Neuronal stem cell (in vitro differentiated cells): ENCODE measurements around the gene STIM1.

Source experiments
- DNase-seq: peaks from one replicate; pipeline ENCODE4 v3.0.0-alpha.2; 2013; ENCODE audit warnings: low spot score
- H2AFZ ChIP-seq: one replicate; pipeline ENCODE4 v1.6.1; 2013; ENCODE audit warnings: mild to moderate bottlenecking, low read length, inconsistent platforms
- H2AK5ac ChIP-seq: 2 replicates; pipeline ENCODE4 v1.6.1; 2013; ENCODE audit warnings: low read depth, mild to moderate bottlenecking, inconsistent platforms, low read length, moderate library complexity, mixed read lengths
- H2BK120ac ChIP-seq: 2 replicates; pipeline ENCODE4 v1.6.1; 2013; ENCODE audit warnings: low read depth, mild to moderate bottlenecking, inconsistent platforms, low read length, moderate library complexity, mixed read lengths
- H2BK12ac ChIP-seq: one replicate; pipeline ENCODE4 v1.6.1; 2013; ENCODE audit warnings: low read length, inconsistent platforms
- H2BK15ac ChIP-seq: 2 replicates; pipeline ENCODE4 v1.6.1; 2013; ENCODE audit warnings: mild to moderate bottlenecking, low read length, inconsistent platforms, mixed read lengths
- H2BK5ac ChIP-seq: one replicate; pipeline ENCODE4 v1.6.1; 2013; ENCODE audit warnings: inconsistent platforms, mild to moderate bottlenecking, low read length, moderate library complexity
- H3K14ac ChIP-seq: one replicate; pipeline ENCODE4 v1.6.1; 2013; ENCODE audit warnings: low read length, inconsistent platforms
- H3K18ac ChIP-seq: 2 replicates; pipeline ENCODE4 v1.6.1; 2013; ENCODE audit warnings: low read length, inconsistent platforms
- H3K23ac ChIP-seq: 2 replicates; pipeline ENCODE4 v1.6.1; 2013; ENCODE audit warnings: low read depth, mild to moderate bottlenecking, mixed read lengths, low read length, inconsistent platforms; ENCODE audit not compliant: poor library complexity
- H3K27ac ChIP-seq: replicated peaks from 3 replicates; pipeline ENCODE4 v1.5.1; 2013; ENCODE audit warnings: low read length, inconsistent platforms
- H3K27me3 ChIP-seq, 3 experiments: 2 replicates each; pipeline ENCODE4 v1.6.1; 2013; ENCODE audit warnings: low read length in 3 of 3, mild to moderate bottlenecking in 2 of 3, inconsistent platforms in 1 of 3, low read depth in 1 of 3, mixed read lengths in 1 of 3, moderate library complexity in 1 of 3; ENCODE audit not compliant: control insufficient read depth in 3 of 3, insufficient read depth in 3 of 3
- H3K36me3 ChIP-seq, 2 donors: replicated peaks in 1 of 2; 2 replicates each; pipeline ENCODE4 v1.6.1; 2013; ENCODE audit warnings: low read length in 2 of 2; ENCODE audit not compliant: control insufficient read depth in 2 of 2, insufficient read depth in 2 of 2
- H3K4ac ChIP-seq: 2 replicates; pipeline ENCODE4 v1.6.1; 2013; ENCODE audit warnings: inconsistent platforms, mild to moderate bottlenecking, low read length, moderate library complexity
- H3K4me1 ChIP-seq, 2 donors: 1 replicate in 1 of 2; 2 replicates in 1 of 2; pipeline ENCODE4 v1.6.1; 2013; ENCODE audit warnings: low read length in 2 of 2, low read depth in 1 of 2; ENCODE audit not compliant: control insufficient read depth in 2 of 2, insufficient read depth in 1 of 2
- H3K4me2 ChIP-seq: one replicate; pipeline ENCODE4 v1.6.1; 2013; ENCODE audit warnings: mild to moderate bottlenecking, low read length, inconsistent platforms; ENCODE audit not compliant: insufficient read depth, poor library complexity, severe bottlenecking
- H3K4me3 ChIP-seq, 2 donors: 2 replicates each; pipeline ENCODE4 v1.5.1; 2013; ENCODE audit warnings: low read length in 2 of 2, mild to moderate bottlenecking in 2 of 2, inconsistent platforms in 1 of 2, moderate library complexity in 1 of 2
- H3K79me1 ChIP-seq: one replicate; pipeline ENCODE4 v1.6.1; 2013; ENCODE audit warnings: low read depth, mild to moderate bottlenecking, inconsistent platforms, low read length, moderate library complexity
- H3K9ac ChIP-seq: one replicate; pipeline ENCODE4 v1.6.1; 2013; ENCODE audit warnings: mild to moderate bottlenecking, low read depth, low read length, inconsistent platforms; ENCODE audit not compliant: poor library complexity
- H3K9me3 ChIP-seq, 2 donors: replicated peaks in 1 of 2; 2 replicates each; pipeline versions ENCODE3 to v1.6.1; 2013; ENCODE audit warnings: low read length in 2 of 2, mild to moderate bottlenecking in 2 of 2, inconsistent platforms in 1 of 2, low read depth in 1 of 2, mixed read lengths in 1 of 2, moderate library complexity in 1 of 2; ENCODE audit not compliant: control insufficient read depth in 2 of 2, insufficient read depth in 1 of 2
- H4K8ac ChIP-seq: one replicate; pipeline ENCODE4 v1.6.1; 2013; ENCODE audit warnings: low read depth, mild to moderate bottlenecking, inconsistent platforms, low read length, moderate library complexity
- H4K91ac ChIP-seq: one replicate; pipeline ENCODE4 v1.6.1; 2013; ENCODE audit warnings: low read length, low read depth, mild to moderate bottlenecking, inconsistent platforms; ENCODE audit not compliant: poor library complexity
- WGBS, 2 donors: extraction: QIAGEN DNeasy Blood & Tissue Kit; methylation state at CpG; one replicate each; pipeline ENCODE4 v1.1.7; 2013; ENCODE audit warnings: missing lambda C conversion rate in 2 of 2, mixed read lengths in 1 of 2; ENCODE audit not compliant: insufficient read length in 2 of 2, insufficient replicate concordance in 1 of 2; ENCODE audit errors: extremely low coverage in 2 of 2; 5-methylcytosine and 5-hydroxymethylcytosine counted together

Gene STIM1

DNA sequence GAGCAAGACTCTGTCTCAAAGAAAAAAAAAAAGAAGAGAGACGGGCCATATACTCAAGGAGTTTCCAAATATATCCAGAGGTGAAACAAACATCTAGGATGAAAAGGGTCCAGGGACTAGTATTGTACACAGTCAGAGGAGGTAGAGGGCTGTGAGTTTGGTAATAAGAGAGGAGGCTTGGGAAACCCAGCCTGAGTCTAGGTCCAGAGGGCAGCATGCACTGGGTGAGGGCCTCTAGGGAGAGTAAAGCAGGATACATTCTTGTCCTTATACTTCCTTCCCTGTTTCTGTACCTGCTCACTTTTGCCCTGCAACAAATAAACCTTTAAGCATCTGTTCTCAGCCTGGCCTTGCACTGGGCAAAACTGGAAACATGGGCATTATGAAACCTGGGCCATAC, 31.5 kb downstream of the STIM1 start:
- Histone ChIP-seq H3K9ac (no peak overlapping the region), H2BK120ac (no peak overlapping the region), H3K27ac (no peak overlapping the region), H3K23ac (no peak overlapping the region), H3K14ac (no peak overlapping the region), H3K18ac (no peak overlapping the region), H3K4ac (no peak overlapping the region), H3K36me3 (no peaks in the 10 kb centered on the region), H2AK5ac (no peak overlapping the region), H2BK5ac (no peak overlapping the region), H2AFZ (no peak overlapping the region), H3K4me1 (no peaks in the 10 kb centered on the region), H4K8ac (no peak overlapping the region), H3K27me3 (no peaks in the 10 kb centered on the region), H2BK15ac (no peak overlapping the region), H3K4me2 (no peak overlapping the region), H3K4me3 (no peak overlapping the region), H2BK12ac (no peak overlapping the region), H4K91ac (no peak overlapping the region), H3K9me3 (peaks cover 0 to 2% of the 10 kb centered on the region in 2 donors), H3K79me1 (no peaks in the 10 kb centered on the region)
- no peak for DNase-seq
- WGBS, 2 donors = no CpG with 5 or more reads among the region's 1 CpG

DNA sequence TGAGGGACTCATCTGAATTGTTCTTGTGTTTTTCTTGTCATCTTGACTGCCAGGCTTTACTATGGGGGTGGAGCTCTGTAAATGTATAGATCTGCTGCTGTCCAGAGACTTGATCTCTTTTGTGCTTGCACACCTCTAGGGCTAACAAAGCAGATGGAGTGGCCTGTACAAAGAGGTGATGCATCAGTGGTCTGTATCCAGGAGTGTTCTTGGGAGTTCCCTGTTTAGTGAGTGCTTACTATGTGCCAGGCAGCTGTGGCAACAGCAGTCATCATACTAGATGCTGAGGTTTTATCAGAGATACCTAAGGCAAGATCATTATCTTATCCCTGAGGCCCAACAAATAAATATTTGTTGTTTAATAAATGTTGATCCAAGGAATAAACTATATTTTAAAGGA, 33.4 kb downstream of the STIM1 start:
- Histone ChIP-seq H3K27ac (no peak overlapping the region), H3K23ac (no peak overlapping the region), H3K9ac (no peak overlapping the region), H3K4me1 (no peaks in the 10 kb centered on the region), H3K36me3 (no peaks in the 10 kb centered on the region), H3K79me1 (no peaks in the 10 kb centered on the region), H3K18ac (no peak overlapping the region), H3K4me3 (no peak overlapping the region), H2BK5ac (no peak overlapping the region), H3K9me3 (no peaks in the 10 kb centered on the region), H3K14ac (no peak overlapping the region), H2AK5ac (no peak overlapping the region), H3K27me3 (no peaks in the 10 kb centered on the region), H4K91ac (no peak overlapping the region), H2BK120ac (no peak overlapping the region), H3K4me2 (no peak overlapping the region), H2BK15ac (no peak overlapping the region), H3K4ac (no peak overlapping the region), H4K8ac (no peak overlapping the region), H2AFZ (no peak overlapping the region), H2BK12ac (no peak overlapping the region)
- DNase-seq = no peak

DNA sequence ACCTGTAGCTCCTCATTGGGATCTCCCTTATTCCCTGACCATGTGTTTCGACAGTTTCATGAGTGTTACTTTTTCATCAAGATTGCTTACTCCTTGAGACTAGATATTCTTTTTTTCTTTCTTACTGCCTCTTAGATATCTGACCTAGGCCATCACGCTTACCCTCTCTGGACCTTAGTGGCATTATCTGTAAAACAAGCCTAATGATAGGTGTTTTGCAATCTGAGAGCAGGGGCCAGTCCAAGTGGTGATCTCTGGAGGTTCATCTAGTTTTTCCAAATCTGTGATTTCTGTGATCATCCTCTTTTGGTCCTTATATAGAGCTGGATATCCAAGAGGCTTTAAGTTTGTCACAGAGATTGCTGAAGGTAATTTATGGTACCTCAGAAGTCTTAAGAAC, 34.5 kb downstream of the STIM1 start:
- no peak overlapping the region for H2BK15ac ChIP-seq
- WGBS, 2 donors = no CpG with 5 or more reads among the region's 2 CpGs

DNA sequence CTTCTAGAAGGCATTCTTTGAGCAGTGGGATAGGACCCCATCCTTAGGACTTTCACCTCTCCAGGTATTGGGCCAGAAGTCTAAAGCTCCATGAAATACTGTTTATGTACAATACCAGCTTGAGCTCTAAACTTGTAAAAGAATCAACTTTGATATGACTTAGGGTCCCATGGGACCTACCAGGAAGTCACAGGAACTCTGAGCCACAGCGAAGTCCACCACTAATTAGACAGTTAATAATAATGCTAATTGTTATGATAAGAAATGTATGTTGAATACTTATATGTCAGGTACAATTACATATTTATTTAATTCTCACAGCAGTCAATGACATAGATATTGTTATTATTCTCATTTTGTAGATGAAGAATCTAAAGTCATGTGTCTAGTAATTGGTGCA, 35.3 kb downstream of the STIM1 start:
- no CpG with 5 or more reads among the region's 1 CpG for WGBS, 2 donors
- DNase-seq = no peak
- Histone ChIP-seq H3K23ac (no peak overlapping the region), H4K91ac (no peak overlapping the region), H3K79me1 (no peaks in the 10 kb centered on the region), H3K36me3 (no peaks in the 10 kb centered on the region), H2BK12ac (no peak overlapping the region), H2AK5ac (no peak overlapping the region), H2BK15ac (no peak overlapping the region), H3K4me2 (no peak overlapping the region), H3K27me3 (no peaks in the 10 kb centered on the region), H4K8ac (no peak overlapping the region), H3K27ac (no peak overlapping the region), H3K18ac (no peak overlapping the region), H2AFZ (no peak overlapping the region), H3K4me3 (no peak overlapping the region), H3K9ac (no peak overlapping the region), H3K14ac (no peak overlapping the region), H3K9me3 (no peaks in the 10 kb centered on the region), H3K4me1 (no peaks in the 10 kb centered on the region), H2BK120ac (no peak overlapping the region), H3K4ac (no peak overlapping the region), H2BK5ac (no peak overlapping the region)

More for the DNA sequence above, 34.5 kb downstream of the STIM1 start:
- Histone ChIP-seq H3K9me3 (no peaks in the 10 kb centered on the region), H2BK120ac (no peak overlapping the region), H3K9ac (no peak overlapping the region), H4K91ac (no peak overlapping the region), H2AK5ac (no peak overlapping the region), H3K36me3 (no peaks in the 10 kb centered on the region), H3K18ac (no peak overlapping the region), H3K27ac (no peak overlapping the region), H3K4me3 (no peak overlapping the region), H3K79me1 (no peaks in the 10 kb centered on the region), H4K8ac (no peak overlapping the region), H2BK5ac (no peak overlapping the region), H2BK12ac (no peak overlapping the region), H3K23ac (no peak overlapping the region), H3K14ac (no peak overlapping the region), H3K27me3 (no peaks in the 10 kb centered on the region), H3K4me2 (no peak overlapping the region), H3K4me1 (no peaks in the 10 kb centered on the region), H2AFZ (no peak overlapping the region), H3K4ac (no peak overlapping the region)
- no peak for DNase-seq
